Stimulated activated CD8-positive, alpha-beta memory T cell treated with anti-CD3 and anti-CD28 coated beads, Interleukin-7, amount 100 ng/mL, for 48 hours (primary cell): Measurements from ENCODE around the gene DNAJB12.
"Not testable (repeated sequence)": the region's sequence is repeated elsewhere in the genome, so short reads cannot be mapped to it uniquely, and the experiment has no call there.

Experiments used
- DNase-seq, 2 donors: peaks; one replicate each; pipeline ENCODE4 v3.0.0-alpha.2; 2020; ENCODE audit warnings: low read depth in 1 of 2; ENCODE audit errors: extremely low read depth in 1 of 2

DNAJB12 gene

GRCh38 chr10:72331575-72332422 is 22.9 kb downstream of the DNAJB12 start:
- DNase-seq, result peak; percentile 92 to 96

- DNase-seq, result no peak
These were observed 24.7 kb downstream of the DNAJB12 start for GRCh38 chr10:72330069-72330426.

GRCh38 chr10:72329290-72330068 is 25.2 kb downstream of the DNAJB12 start:
- DNase-seq, result no peak

GRCh38 chr10:72328829-72329204 is 25.9 kb downstream of the DNAJB12 start:
- no peak for DNase-seq

GRCh38 chr10:72328045-72328828 is 26.5 kb downstream of the DNAJB12 start:
- DNase-seq, result no peak

GRCh38 chr10:72326665-72327603 is 27.8 kb downstream of the DNAJB12 start:
- DNase-seq, result peak in 1 of 2 donors; percentile 78

- not testable (repeated sequence) for DNase-seq
These were observed 29.2 kb downstream of the DNAJB12 start for GRCh38 chr10:72325243-72326175.

- no peak for DNase-seq
These were observed 30.9 kb downstream of the DNAJB12 start for GRCh38 chr10:72323771-72324191.

- DNase-seq, result no peak
These were observed 31.5 kb downstream of the DNAJB12 start for GRCh38 chr10:72323108-72323749.

- DNase-seq, result no peak
These were observed 32.2 kb downstream of the DNAJB12 start for GRCh38 chr10:72322280-72323058.

- no peak for DNase-seq
These were observed 32.8 kb downstream of the DNAJB12 start for GRCh38 chr10:72322030-72322279.

- DNase-seq, result no peak
These were observed 33.3 kb downstream of the DNAJB12 start for GRCh38 chr10:72321248-72322029.

GRCh38 chr10:72320676-72321247 is 34.0 kb downstream of the DNAJB12 start:
- peak in 1 of 2 donors; percentile 82 for DNase-seq

GRCh38 chr10:72319416-72320254 is 35.1 kb downstream of the DNAJB12 start:
- peak; percentile 82 to 84 for DNase-seq

- DNase-seq, result no peak
These were observed 36.1 kb downstream of the DNAJB12 start for GRCh38 chr10:72318418-72319262.
